ENCODE data around the gene SLC25A5.

The SLC25A5 gene

GRCh38 chrX:119497185-119497584, 28.9 kb downstream of the SLC25A5 start:
- Histone ChIP-seq H3K27ac (no peak overlapping the region), H2AFZ (ENCODE audit: low read depth) (no peak overlapping the region), H3K4me3 (IDR thresholded peaks at IDR 0.05; ENCODE audit: insufficient read depth, low read depth, low read length) (no peak overlapping the region), H4K20me1 (ENCODE audit: insufficient read depth) (no peaks in the 10 kb centered on the region), H3K9ac (no peak overlapping the region), H3K4me2 (no peak overlapping the region), H3K36me3 (ENCODE audit: insufficient read depth) (no peaks in the 10 kb centered on the region), H3K4me1 (ENCODE audit: low read depth, poor library complexity, severe bottlenecking) (no peaks in the 10 kb centered on the region), H3K79me2 (ENCODE audit: insufficient read depth, low read depth) (no peaks in the 10 kb centered on the region), H3K27me3 (ENCODE audit: insufficient read depth, low read depth) (no peaks in the 10 kb centered on the region)
- TF ChIP-seq CTCF (conservative IDR thresholded peaks at IDR 0.05; ENCODE audit: low read depth, low read length) = no peak

GRCh38 chrX:119500061-119500800, 32.0 kb downstream of the SLC25A5 start:
- Histone ChIP-seq H3K36me3 (ENCODE audit: insufficient read depth) (no peaks in the 10 kb centered on the region), H3K4me3 (IDR thresholded peaks at IDR 0.05; ENCODE audit: insufficient read depth, low read depth, low read length) (no peak overlapping the region), H3K79me2 (ENCODE audit: insufficient read depth, low read depth) (no peaks in the 10 kb centered on the region), H3K27ac (no peak overlapping the region), H3K9ac (no peak overlapping the region), H3K27me3 (ENCODE audit: insufficient read depth, low read depth) (no peaks in the 10 kb centered on the region), H2AFZ (ENCODE audit: low read depth) (no peak overlapping the region), H3K4me2 (no peak overlapping the region), H4K20me1 (ENCODE audit: insufficient read depth) (no peaks in the 10 kb centered on the region), H3K4me1 (ENCODE audit: low read depth, poor library complexity, severe bottlenecking) (no peaks in the 10 kb centered on the region)
- no peak for TF ChIP-seq CTCF (conservative IDR thresholded peaks at IDR 0.05; ENCODE audit: low read depth, low read length)

- Histone ChIP-seq H3K79me2 (ENCODE audit: insufficient read depth, low read depth) (no peaks in the 10 kb centered on the region), H3K4me2 (no peak overlapping the region), H4K20me1 (ENCODE audit: insufficient read depth) (no peaks in the 10 kb centered on the region), H2AFZ (ENCODE audit: low read depth) (no peak overlapping the region), H3K27me3 (ENCODE audit: insufficient read depth, low read depth) (no peaks in the 10 kb centered on the region), H3K27ac (no peak overlapping the region), H3K4me1 (ENCODE audit: low read depth, poor library complexity, severe bottlenecking) (no peaks in the 10 kb centered on the region), H3K36me3 (ENCODE audit: insufficient read depth) (no peaks in the 10 kb centered on the region), H3K4me3 (IDR thresholded peaks at IDR 0.05; ENCODE audit: insufficient read depth, low read depth, low read length) (no peak overlapping the region), H3K9ac (no peak overlapping the region)
- no peak for TF ChIP-seq CTCF (conservative IDR thresholded peaks at IDR 0.05; ENCODE audit: low read depth, low read length)
Observed at GRCh38 chrX:119501511-119502148, 33.4 kb downstream of the SLC25A5 start.

GRCh38 chrX:119502727-119503483, 34.7 kb downstream of the SLC25A5 start:
- Histone ChIP-seq H3K27ac (no peak overlapping the region), H3K9ac (no peak overlapping the region), H3K27me3 (ENCODE audit: insufficient read depth, low read depth) (no peaks in the 10 kb centered on the region), H3K4me1 (ENCODE audit: low read depth, poor library complexity, severe bottlenecking) (no peaks in the 10 kb centered on the region), H3K79me2 (ENCODE audit: insufficient read depth, low read depth) (no peaks in the 10 kb centered on the region), H3K36me3 (ENCODE audit: insufficient read depth) (no peaks in the 10 kb centered on the region), H2AFZ (ENCODE audit: low read depth) (no peak overlapping the region), H4K20me1 (ENCODE audit: insufficient read depth) (no peaks in the 10 kb centered on the region), H3K4me3 (IDR thresholded peaks at IDR 0.05; ENCODE audit: insufficient read depth, low read depth, low read length) (no peak overlapping the region), H3K4me2 (no peak overlapping the region)
- TF ChIP-seq CTCF (conservative IDR thresholded peaks at IDR 0.05; ENCODE audit: low read depth, low read length) = no peak
